ENCODE measurements around the gene CBX8. TPM values are rescaled to one million over a fixed set of nuclear protein-coding genes. Genes with fewer than 3 reads are reported as not detected.

The CBX8 gene
- total RNA-seq, 1 experiment from 2014 or later, result 11.1 TPM

GRCh38 chr17:79761894-79762589 lies 34.8 kb downstream of the CBX8 start:
- Mint-ChIP-seq H3K27ac (ENCODE audit: unreplicated experiment) (no peak overlapping the region), H3K36me3 (ENCODE audit: insufficient read depth, unreplicated experiment) (peaks cover 5% of the 10 kb centered on the region), H3K9me3 (ENCODE audit: low read depth, unreplicated experiment) (no peaks in the 10 kb centered on the region), H3K4me3 (ENCODE audit: low read depth, unreplicated experiment) (no peak overlapping the region), H3K4me1 (ENCODE audit: low read depth, unreplicated experiment) (no peaks in the 10 kb centered on the region), H3K27me3 (ENCODE audit: unreplicated experiment) (peaks cover 11% of the 10 kb centered on the region)
- no peak for TF ChIP-seq CTCF (IDR thresholded peaks at IDR 0.05; ENCODE audit: unreplicated experiment)
- intact Hi-C loops (cut with micrococcal nuclease; ENCODE audit: unreplicated experiment), result no loop called here
- CTCF ChIA-PET, result interaction anchor here (0.6 to 0.7 kb wide), 2 partner anchors 24 to 158 kb away, joined by 3 read pairs; no protein-coding TSS in a partner anchor
- BruUV-seq (replicated peaks), result no TSS peak
- no peak for DNase-seq

GRCh38 chr17:79760197-79760906 lies 36.5 kb downstream of the CBX8 start:
- intact Hi-C loops (cut with micrococcal nuclease; ENCODE audit: unreplicated experiment), result no loop called here
- CTCF ChIA-PET, result no interaction called here
- Mint-ChIP-seq H3K27ac (ENCODE audit: unreplicated experiment) (no peak overlapping the region), H3K27me3 (ENCODE audit: unreplicated experiment) (peaks cover 14% of the 10 kb centered on the region), H3K4me1 (ENCODE audit: low read depth, unreplicated experiment) (no peaks in the 10 kb centered on the region), H3K36me3 (ENCODE audit: insufficient read depth, unreplicated experiment) (peaks cover 5% of the 10 kb centered on the region), H3K9me3 (ENCODE audit: low read depth, unreplicated experiment) (no peaks in the 10 kb centered on the region), H3K4me3 (ENCODE audit: low read depth, unreplicated experiment) (no peak overlapping the region)
- no peak for DNase-seq
- BruUV-seq (replicated peaks), result no TSS peak
- TF ChIP-seq CTCF (IDR thresholded peaks at IDR 0.05; ENCODE audit: unreplicated experiment), result no peak

GRCh38 chr17:79758271-79758670 lies 38.6 kb downstream of the CBX8 start:
- DNase-seq, result no peak
- peaks cover 14% of the 10 kb centered on the region for H3K27me3 Mint-ChIP-seq (ENCODE audit: unreplicated experiment)
- H3K4me1 Mint-ChIP-seq (ENCODE audit: low read depth, unreplicated experiment), result no peaks in the 10 kb centered on the region
- H3K4me3 Mint-ChIP-seq (ENCODE audit: low read depth, unreplicated experiment), result no peak overlapping the region
- no peak for TF ChIP-seq CTCF (IDR thresholded peaks at IDR 0.05; ENCODE audit: unreplicated experiment)
- no peak overlapping the region for H3K27ac Mint-ChIP-seq (ENCODE audit: unreplicated experiment)
- H3K36me3 Mint-ChIP-seq (ENCODE audit: insufficient read depth, unreplicated experiment), result peaks cover 5% of the 10 kb centered on the region
- BruUV-seq (replicated peaks), result no TSS peak
- intact Hi-C loops (cut with micrococcal nuclease; ENCODE audit: unreplicated experiment), result no loop called here
- no peaks in the 10 kb centered on the region for H3K9me3 Mint-ChIP-seq (ENCODE audit: low read depth, unreplicated experiment)
- CTCF ChIA-PET, result interaction anchor here (1.4 kb wide), 1 partner anchor 16 kb away, joined by 3 read pairs; no protein-coding TSS in a partner anchor

GRCh38 chr17:79757140-79757745 lies 39.6 kb downstream of the CBX8 start:
- Mint-ChIP-seq H3K36me3 (ENCODE audit: insufficient read depth, unreplicated experiment) (peaks cover 5% of the 10 kb centered on the region), H3K4me1 (ENCODE audit: low read depth, unreplicated experiment) (no peaks in the 10 kb centered on the region), H3K27ac (ENCODE audit: unreplicated experiment) (no peak overlapping the region), H3K9me3 (ENCODE audit: low read depth, unreplicated experiment) (no peaks in the 10 kb centered on the region), H3K4me3 (ENCODE audit: low read depth, unreplicated experiment) (no peak overlapping the region), H3K27me3 (ENCODE audit: unreplicated experiment) (peaks cover 14% of the 10 kb centered on the region)
- CTCF ChIA-PET, result interaction anchor here (0.7 to 1.4 kb wide), 2 partner anchors 15 to 178 kb away, joined by 3 read pairs; no protein-coding TSS in a partner anchor
- DNase-seq, result no peak
- no peak for TF ChIP-seq CTCF (IDR thresholded peaks at IDR 0.05; ENCODE audit: unreplicated experiment)
- no TSS peak for BruUV-seq (replicated peaks)
- intact Hi-C loops (cut with micrococcal nuclease; ENCODE audit: unreplicated experiment), result no loop called here
